Transverse colon (tissue), 4 donors: Measurements from ENCODE around the gene AHDC1. TPM values are rescaled to one million over a fixed set of nuclear protein-coding genes. Genes with fewer than 3 reads are reported as not detected.

ENCODE experiments used
- DNase-seq: peaks from one replicate; pipeline ENCODE4 v3.0.0-alpha.2; 2019
- H3K27ac ChIP-seq, 4 donors: fragments of 200-600 bp; sonication (generic); 2 replicates each; pipeline ENCODE4 v1.5.1; 2016 to 2018; ENCODE audit warnings: inconsistent platforms in 4 of 4
- H3K27me3 ChIP-seq: fragments of 200-600 bp; sonication (generic); 2 replicates; pipeline ENCODE4 v1.5.1; 2017; ENCODE audit warnings: inconsistent platforms
- H3K36me3 ChIP-seq, 4 donors: fragments of 200-600 bp; sonication (generic); 2 replicates each; pipeline ENCODE4 v1.5.1; 2017 to 2019; ENCODE audit warnings: inconsistent platforms in 4 of 4
- H3K4me1 ChIP-seq, 4 donors: fragments of 200-600 bp; sonication (generic); 2 replicates each; pipeline ENCODE4 v1.5.1; 2017 to 2020; ENCODE audit warnings: inconsistent platforms in 4 of 4
- H3K4me3 ChIP-seq, 4 donors: fragments of 200-600 bp; sonication (generic); 1 replicate in 1 of 4; 2 replicates in 3 of 4; pipeline versions ENCODE4 v1.5.1 to v1.6.1; 2017 to 2019; ENCODE audit warnings: inconsistent platforms in 4 of 4
- H3K9me3 ChIP-seq, 2 donors: fragments of 200-600 bp; sonication (generic); 2 replicates each; pipeline ENCODE4 v1.5.1; 2017 to 2019; ENCODE audit warnings: inconsistent platforms in 2 of 2
- EP300 ChIP-seq: sonication (generic); formaldehyde crosslinking; IDR thresholded peaks from one replicate; pipeline ENCODE4 v1.6.1; 2017; ENCODE audit warnings: antibody characterized with exemption, low read depth
- POLR2A ChIP-seq: fragments of 450-650 bp; IDR thresholded peaks from one replicate; pipeline ENCODE4 v1.6.1; 2016; ENCODE audit warnings: antibody characterized with exemption, mild to moderate bottlenecking, moderate library complexity
- POLR2AphosphoS5 ChIP-seq, 3 donors: sonication (generic); formaldehyde crosslinking; IDR thresholded peaks; one replicate each; pipeline ENCODE4 v1.6.1; 2016; ENCODE audit warnings: antibody characterized with exemption in 3 of 3
- WGBS, 2 donors: methylation state at CpG; one replicate each; pipeline ENCODE4 v1.1.5; 2018; ENCODE audit warnings: low coverage in 1 of 2; 5-methylcytosine and 5-hydroxymethylcytosine counted together
- in situ Hi-C, 4 donors: fragments of 200-750 bp; cut with MboI; loops; one replicate each; pipeline versions ENCODE4 v1.15.0 to v1.15.1; 2017; ENCODE audit warnings: low sequenced_read_pairs in 3 of 4, low pct_ligation_motif_present in 1 of 4, low pct_unique_long_range_greater_than_20kb in 1 of 4
- intact Hi-C: fragments of 100-400 bp; cut with DNase I; formaldehyde crosslinking; loops from one replicate; pipeline ENCODE4 v1.15.1; 2023; ENCODE audit warnings: low total_unique reads
- total RNA-seq, 4 donors: library from RNA; depleted of rRNA; stranded (reverse); fragments of >200 nt; gene quantifications; one replicate each; pipeline ENCODE4 v1.1.0, GENCODE V29; 2016
- TF ChIP-seq, protein P1 (sequence below), 5 experiments: fragments of 200-600 bp in 3 of 5; fragments of 450-650 bp in 2 of 5; sonication (generic) in 3 of 5; IDR thresholded peaks; 1 replicate in 2 of 5; 2 replicates in 3 of 5; pipeline ENCODE4 v1.5.1; 2016 to 2017; ENCODE audit warnings: antibody characterized with exemption in 5 of 5, inconsistent platforms in 3 of 5, mild to moderate bottlenecking in 2 of 5, moderate library complexity in 1 of 5

AHDC1 gene
- total RNA-seq, 4 donors from 2014 or later, result 11.7 to 34.4 (median 21.3) TPM

- peak; percentile 89 for DNase-seq
- peaks cover 53 to 68% (median 60%) of the 10 kb centered on the region in 4 donors for H3K4me1 ChIP-seq
- H3K27ac ChIP-seq, result peak overlapping the region; percentile 88 to 97 (median 90)
- TF ChIP-seq, protein P1, sequence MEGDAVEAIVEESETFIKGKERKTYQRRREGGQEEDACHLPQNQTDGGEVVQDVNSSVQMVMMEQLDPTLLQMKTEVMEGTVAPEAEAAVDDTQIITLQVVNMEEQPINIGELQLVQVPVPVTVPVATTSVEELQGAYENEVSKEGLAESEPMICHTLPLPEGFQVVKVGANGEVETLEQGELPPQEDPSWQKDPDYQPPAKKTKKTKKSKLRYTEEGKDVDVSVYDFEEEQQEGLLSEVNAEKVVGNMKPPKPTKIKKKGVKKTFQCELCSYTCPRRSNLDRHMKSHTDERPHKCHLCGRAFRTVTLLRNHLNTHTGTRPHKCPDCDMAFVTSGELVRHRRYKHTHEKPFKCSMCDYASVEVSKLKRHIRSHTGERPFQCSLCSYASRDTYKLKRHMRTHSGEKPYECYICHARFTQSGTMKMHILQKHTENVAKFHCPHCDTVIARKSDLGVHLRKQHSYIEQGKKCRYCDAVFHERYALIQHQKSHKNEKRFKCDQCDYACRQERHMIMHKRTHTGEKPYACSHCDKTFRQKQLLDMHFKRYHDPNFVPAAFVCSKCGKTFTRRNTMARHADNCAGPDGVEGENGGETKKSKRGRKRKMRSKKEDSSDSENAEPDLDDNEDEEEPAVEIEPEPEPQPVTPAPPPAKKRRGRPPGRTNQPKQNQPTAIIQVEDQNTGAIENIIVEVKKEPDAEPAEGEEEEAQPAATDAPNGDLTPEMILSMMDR (IDR thresholded peaks at IDR 0.05), result no peak
- TF ChIP-seq POLR2A (peak; percentile 82), POLR2AphosphoS5 (IDR thresholded peaks at IDR 0.05) (peak; percentile 68 to 74 (median 74)), EP300 (no peak)
- WGBS, 2 donors, result 35 to 40% methylated on average over 5 to 11 of the region's 11 CpGs
- no peaks in the 10 kb centered on the region for H3K27me3 ChIP-seq
- intact Hi-C loops, result loop anchor here (2.0 kb wide), 1 partner anchor 45 kb away; no protein-coding TSS in a partner anchor
- H3K4me3 ChIP-seq, result no peak overlapping the region
- in situ Hi-C loops, result loop anchor here in 3 of 4 donors (5.0 to 10.0 kb wide), 2 partner anchors 47 to 105 kb away; partner anchors contain the start of gene AHDC1 (in 3 of the 3)
- no peaks in the 10 kb centered on the region for H3K9me3 ChIP-seq
- no peaks in the 10 kb centered on the region for H3K36me3 ChIP-seq
Measured at GRCh38 chr1:27557596-27558340, 46.2 kb downstream of the AHDC1 start.

GRCh38 chr1:27556781-27557595, 47.0 kb downstream of the AHDC1 start:
- Histone ChIP-seq H3K27ac (peak overlapping the region; percentile 88 to 97 (median 90)), H3K27me3 (no peaks in the 10 kb centered on the region), H3K9me3 (no peaks in the 10 kb centered on the region), H3K4me3 (peak overlapping the region in 2 of 4 donors; percentile 10 to 28), H3K36me3 (no peaks in the 10 kb centered on the region), H3K4me1 (peaks cover 45 to 60% (median 54%) of the 10 kb centered on the region in 4 donors)
- 14% methylated on average over 18 of the region's 19 CpGs; no CpG with 5 or more reads in 1 of the 2 donors for WGBS, 2 donors
- peak in 2 of 3 donors; percentile 26 to 29 for TF ChIP-seq POLR2AphosphoS5 (IDR thresholded peaks at IDR 0.05)
- TF ChIP-seq, protein P1 (IDR thresholded peaks at IDR 0.05), result peak; percentile 93 to 98 (median 94)
- TF ChIP-seq EP300, result no peak
- TF ChIP-seq POLR2A, result no peak
- intact Hi-C loops, result no loop called here
- in situ Hi-C loops, result loop anchor here in 3 of 4 donors (5.0 to 10.0 kb wide), 2 partner anchors 48 to 105 kb away; partner anchors contain the start of gene AHDC1 (in 3 of the 3)
- peak; percentile 92 for DNase-seq

- no peaks in the 10 kb centered on the region for H3K9me3 ChIP-seq
- intact Hi-C loops, result no loop called here
- no peak overlapping the region for H3K4me3 ChIP-seq
- TF ChIP-seq EP300, result no peak
- TF ChIP-seq, protein P1 (IDR thresholded peaks at IDR 0.05), result no peak
- no peak for TF ChIP-seq POLR2A
- TF ChIP-seq POLR2AphosphoS5 (IDR thresholded peaks at IDR 0.05), result no peak
- no peaks in the 10 kb centered on the region for H3K36me3 ChIP-seq
- peak overlapping the region; percentile 88 to 97 (median 90) for H3K27ac ChIP-seq
- in situ Hi-C loops, result loop anchor here in 3 of 4 donors (5.0 to 10.0 kb wide), 2 partner anchors 48 to 106 kb away; partner anchors contain the start of gene AHDC1 (in 3 of the 3)
- 52 to 83% methylated on average over 1 to 2 of the region's 2 CpGs for WGBS, 2 donors
- DNase-seq, result no peak
- H3K4me1 ChIP-seq, result peaks cover 39 to 54% (median 49%) of the 10 kb centered on the region in 4 donors
- no peaks in the 10 kb centered on the region for H3K27me3 ChIP-seq
Measured at GRCh38 chr1:27556435-27556780, 47.5 kb downstream of the AHDC1 start.
